GM21576 (cell line): Measurements from ENCODE around the gene GRIK1.

Experiments
- ATAC-seq: cut with Tn5 transposase; IDR thresholded peaks from one replicate; pipeline ENCODE4 v1.9.1; 2021; ENCODE audit warnings: mild to moderate bottlenecking, moderate library complexity; ENCODE audit not compliant: unreplicated experiment

Gene GRIK1

DNA sequence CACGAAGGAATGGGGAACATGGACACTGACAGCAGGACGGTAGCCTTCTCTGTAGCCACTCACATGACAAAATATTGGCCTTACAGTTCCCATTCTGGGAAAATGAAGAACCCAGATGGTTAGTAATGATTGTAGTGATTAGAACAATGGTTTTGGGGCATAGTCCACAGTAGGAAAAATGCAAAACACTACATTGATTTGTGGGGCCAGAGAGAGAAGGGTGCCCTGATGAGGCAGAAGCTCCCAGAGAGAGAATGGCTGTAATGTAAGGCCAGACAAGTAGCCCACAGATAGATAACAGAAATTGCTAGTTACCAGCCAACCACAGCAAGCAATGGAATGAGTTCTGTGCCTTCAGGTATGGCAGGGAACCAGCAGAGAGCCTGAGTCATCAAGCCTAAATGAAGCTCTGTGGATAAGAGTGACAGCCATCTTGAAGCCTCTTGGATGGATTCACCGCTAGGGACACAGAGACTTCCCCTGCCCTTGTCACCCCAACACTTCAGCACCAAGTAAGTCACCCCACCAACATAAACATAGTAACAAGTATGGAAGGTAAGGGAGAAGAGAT, 435.0 kb downstream of the GRIK1 start:
- no peak for ATAC-seq

DNA sequence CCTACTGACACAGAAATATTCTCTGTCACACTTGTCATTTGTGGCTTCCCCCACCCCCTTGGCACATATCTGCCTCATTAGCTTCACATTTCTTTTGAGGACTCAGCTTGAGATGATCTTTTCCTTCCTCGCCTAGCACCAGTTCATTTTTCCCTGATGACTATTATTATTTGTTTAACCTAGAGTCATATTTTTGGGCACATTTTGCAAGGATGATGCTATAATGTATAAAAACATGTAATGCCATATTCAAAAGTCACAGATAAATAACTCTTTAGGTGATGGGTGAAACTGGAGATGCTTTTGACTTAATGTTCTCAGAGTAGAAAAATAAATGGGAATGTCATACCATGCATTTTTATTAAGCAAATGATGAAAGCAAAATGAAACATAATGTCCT, 438.3 kb downstream of the GRIK1 start:
- ATAC-seq = no peak

DNA sequence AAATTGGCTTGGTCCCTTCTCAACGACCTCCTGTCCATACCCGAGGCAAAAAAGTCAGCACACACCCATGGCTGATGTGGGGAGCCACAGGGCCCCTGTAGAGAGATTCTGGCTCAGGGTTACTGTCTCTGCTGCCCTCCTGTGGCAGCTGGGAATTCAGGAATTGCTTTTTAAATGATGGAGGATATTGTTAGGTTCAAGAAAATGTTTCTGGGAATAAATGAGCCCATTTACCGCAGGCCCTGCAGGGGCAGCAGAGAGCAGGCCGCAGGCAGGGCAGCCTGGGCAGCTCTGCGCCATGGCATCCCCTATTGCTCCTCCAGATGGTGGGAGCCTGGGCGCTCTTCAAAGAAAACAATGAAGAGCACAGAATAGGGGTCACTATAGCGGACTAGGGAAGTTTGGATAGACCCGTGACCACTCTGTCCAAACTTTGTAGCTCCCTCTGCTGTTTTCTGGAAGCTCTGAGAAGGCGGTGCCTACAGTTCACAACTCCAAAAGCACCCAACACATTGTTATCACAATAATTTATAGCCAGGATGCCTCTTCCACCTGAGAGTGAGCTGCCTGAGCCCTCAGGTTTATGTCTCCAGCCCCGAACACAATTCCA, 440.0 kb downstream of the GRIK1 start:
- ATAC-seq = no peak

DNA sequence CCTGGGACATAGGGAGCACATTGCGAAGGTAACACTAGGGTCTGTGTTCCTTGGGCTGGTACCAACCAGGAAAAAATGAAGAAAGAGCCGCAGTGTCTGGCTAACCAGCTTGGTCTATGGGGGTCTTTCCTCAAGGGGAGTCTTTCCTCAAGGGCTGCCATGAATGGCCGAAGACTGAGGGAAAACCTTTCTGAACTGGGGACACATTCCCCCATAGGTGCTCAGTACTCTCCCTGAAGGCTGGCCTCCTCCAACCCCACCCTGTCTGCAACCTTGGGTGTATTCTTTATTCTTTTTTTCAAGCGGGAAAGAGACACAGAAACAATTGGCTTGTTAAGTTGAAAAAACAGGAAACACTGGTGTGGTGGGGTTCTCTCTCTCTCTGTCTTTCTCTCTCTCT, 440.6 kb downstream of the GRIK1 start:
- no peak for ATAC-seq

DNA sequence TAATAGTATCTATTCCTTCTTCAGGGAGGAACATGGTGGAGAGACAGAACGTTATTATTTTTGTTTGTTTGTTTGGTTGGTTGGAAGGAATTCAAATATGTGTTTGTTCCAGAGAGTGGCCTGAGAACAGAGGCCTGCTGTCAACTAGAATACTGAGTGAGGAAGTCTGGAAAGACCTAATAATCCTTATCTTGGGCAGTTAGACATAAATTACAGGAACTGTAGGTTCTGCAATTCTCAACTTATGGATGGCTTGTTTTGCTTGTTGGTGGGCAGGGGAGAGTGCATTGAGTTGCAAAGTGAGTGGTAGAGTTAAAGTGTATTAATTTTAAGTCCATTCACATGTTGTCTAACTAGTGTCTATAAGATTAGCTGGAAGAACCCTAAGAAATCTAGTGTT, 443.5 kb downstream of the GRIK1 start:
- no peak for ATAC-seq

DNA sequence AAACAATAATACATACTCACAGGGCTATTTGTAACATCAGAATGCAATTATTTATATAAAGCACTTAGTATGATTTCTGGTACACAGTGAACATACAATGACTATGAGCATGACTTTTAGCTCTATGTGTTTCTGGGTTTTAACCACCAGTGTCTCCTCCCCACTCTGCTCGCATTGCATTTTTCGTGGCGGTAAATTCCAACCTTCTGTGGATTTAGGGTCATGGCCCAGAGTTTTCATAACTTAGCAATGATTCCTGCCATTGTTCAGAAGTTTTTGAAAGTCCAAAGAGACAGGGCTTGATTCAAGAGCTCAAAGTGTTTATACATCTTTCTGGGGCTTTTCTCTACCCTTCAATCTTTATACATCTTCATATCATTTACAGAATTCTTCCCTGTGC, 449.8 kb downstream of the GRIK1 start:
- no peak for ATAC-seq

DNA sequence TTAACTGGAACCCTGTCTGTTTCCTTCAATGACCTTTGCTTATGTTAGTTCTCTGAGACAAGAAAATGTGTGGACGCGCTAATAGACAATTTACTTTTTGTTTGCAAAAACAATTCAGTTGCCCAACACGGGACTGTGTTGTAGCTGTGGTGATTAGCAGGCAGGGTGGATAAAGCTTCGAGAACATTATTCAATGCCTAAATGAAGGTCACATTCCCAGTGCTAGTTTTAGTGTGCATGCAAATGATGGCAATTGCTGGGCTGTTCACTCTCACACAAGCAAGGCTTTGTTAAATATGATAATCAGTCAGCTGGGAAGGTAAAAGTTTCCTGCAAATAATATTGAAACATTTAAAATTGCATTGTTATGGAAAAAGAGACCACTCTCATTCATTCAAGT, 452.6 kb downstream of the GRIK1 start:
- ATAC-seq = no peak
